Astrocyte (in vitro differentiated cells and primary cell): ENCODE results near the gene ALDH1A3. TPM values are rescaled to one million over a fixed set of nuclear protein-coding genes. Genes with fewer than 3 reads are reported as not detected.

Experiments used
- DNase-seq: peaks from one replicate; pipeline ENCODE4 v3.0.0-alpha.2; 2010; ENCODE audit warnings: low read depth
- FAIRE-seq: peaks from 2 replicates; lab custom pipeline; 2011; peaks lifted over from hg19 to GRCh38; lab: Jason Lieb, UNC
- H2AFZ ChIP-seq: 2 replicates; pipeline ENCODE4 v1.6.0; 2012; ENCODE audit warnings: low read depth, low read length, inconsistent platforms
- H3K27ac ChIP-seq: 2 replicates; pipeline ENCODE4 v1.5.1; 2011; ENCODE audit warnings: low read depth, low read length, inconsistent platforms
- H3K27me3 ChIP-seq: 2 replicates; pipeline ENCODE4 v1.6.0; 2011; ENCODE audit warnings: low read length, inconsistent platforms; ENCODE audit not compliant: insufficient read depth
- H3K36me3 ChIP-seq: 2 replicates; pipeline ENCODE4 v1.5.1; 2011; ENCODE audit warnings: low read length, inconsistent platforms; ENCODE audit not compliant: insufficient read depth
- H3K4me1 ChIP-seq: 2 replicates; pipeline ENCODE4 v1.5.1; 2011; ENCODE audit warnings: low read length, inconsistent platforms; ENCODE audit not compliant: insufficient read depth
- H3K4me2 ChIP-seq: 2 replicates; pipeline ENCODE4 v1.6.0; 2012; ENCODE audit warnings: low read length, inconsistent platforms
- H3K4me3 ChIP-seq: 2 replicates; pipeline ENCODE4 v1.5.1; 2011; ENCODE audit warnings: low read depth, mild to moderate bottlenecking, low read length, inconsistent platforms; ENCODE audit not compliant: insufficient read depth
- H3K79me2 ChIP-seq: 2 replicates; pipeline ENCODE4 v1.6.0; 2012; ENCODE audit warnings: mild to moderate bottlenecking, low read length, inconsistent platforms; ENCODE audit not compliant: insufficient read depth
- H3K9ac ChIP-seq: 2 replicates; pipeline ENCODE4 v1.6.0; 2012; ENCODE audit warnings: mild to moderate bottlenecking, low read length, inconsistent platforms
- H3K9me3 ChIP-seq: 2 replicates; pipeline ENCODE4 v1.5.1; 2012; ENCODE audit warnings: low read depth, mild to moderate bottlenecking, low read length, inconsistent platforms; ENCODE audit not compliant: insufficient read depth
- H4K20me1 ChIP-seq: 2 replicates; pipeline ENCODE4 v1.6.0; 2012; ENCODE audit warnings: low read length, inconsistent platforms; ENCODE audit not compliant: insufficient read depth
- H3K27ac Mint-ChIP-seq: one replicate; pipeline ENCODE4 v1.8.0; 2021; ENCODE audit warnings: mild to moderate bottlenecking, mixed read lengths; ENCODE audit not compliant: unreplicated experiment
- H3K27me3 Mint-ChIP-seq: one replicate; pipeline ENCODE4 v1.8.0; 2021; ENCODE audit warnings: low read depth, mixed read lengths; ENCODE audit not compliant: unreplicated experiment
- H3K36me3 Mint-ChIP-seq: one replicate; pipeline ENCODE4 v1.8.0; 2021; ENCODE audit warnings: low read depth, mixed read lengths; ENCODE audit not compliant: unreplicated experiment
- H3K4me1 Mint-ChIP-seq: one replicate; pipeline ENCODE4 v1.8.0; 2021; ENCODE audit warnings: low read depth, mixed read lengths; ENCODE audit not compliant: unreplicated experiment
- H3K4me3 Mint-ChIP-seq: one replicate; pipeline ENCODE4 v1.8.0; 2021; ENCODE audit warnings: mild to moderate bottlenecking, moderate library complexity, mixed read lengths; ENCODE audit not compliant: unreplicated experiment
- H3K9me3 Mint-ChIP-seq: one replicate; pipeline ENCODE4 v1.8.0; 2021; ENCODE audit warnings: mild to moderate bottlenecking, mixed read lengths; ENCODE audit not compliant: unreplicated experiment
- CTCF ChIP-seq: IDR thresholded peaks from 2 replicates; pipeline ENCODE4 v1.5.1; 2011; ENCODE audit warnings: low read depth, mild to moderate bottlenecking, inconsistent platforms, low read length, moderate library complexity; ENCODE audit not compliant: insufficient read depth
- EZH2 ChIP-seq: IDR thresholded peaks from 2 replicates; pipeline ENCODE4 v1.6.1; 2012; ENCODE audit warnings: mild to moderate bottlenecking, low read length, inconsistent platforms; ENCODE audit not compliant: insufficient read depth
- total RNA-seq: library from RNA; stranded (reverse); gene quantifications from 2 replicates; pipeline ENCODE4 v1.2.1, GENCODE V29; 2021

The ALDH1A3 gene
- total RNA-seq, 1 donor from 2014 or later: 0.95 TPM

GRCh38 chr15:100832149-100832942 lies 47.3 kb upstream of the ALDH1A3 start:
- Histone ChIP-seq H3K79me2 (no peaks in the 10 kb centered on the region), H4K20me1 (no peaks in the 10 kb centered on the region), H3K36me3 (no peaks in the 10 kb centered on the region), H3K27ac (no peak overlapping the region), H3K9ac (no peak overlapping the region), H3K4me1 (no peaks in the 10 kb centered on the region), H3K4me2 (no peak overlapping the region), H3K9me3 (peaks cover 2% of the 10 kb centered on the region), H2AFZ (no peak overlapping the region), H3K4me3 (no peak overlapping the region), H3K27me3 (no peaks in the 10 kb centered on the region)
- Mint-ChIP-seq H3K4me1 (no peaks in the 10 kb centered on the region), H3K9me3 (no peaks in the 10 kb centered on the region), H3K27ac (no peak overlapping the region), H3K36me3 (no peaks in the 10 kb centered on the region), H3K27me3 (peaks cover 3% of the 10 kb centered on the region), H3K4me3 (no peak overlapping the region)
- TF ChIP-seq EZH2 (no peak), CTCF (no peak)
- no peak for FAIRE-seq
- no peak for DNase-seq

- FAIRE-seq: no peak
- no peak overlapping the region for H3K27ac Mint-ChIP-seq
These were observed 45.9 kb upstream of the ALDH1A3 start for GRCh38 chr15:100833417-100834389.

More at GRCh38 chr15:100833417-100834389, 45.9 kb upstream of the ALDH1A3 start:
- Histone ChIP-seq H2AFZ (peak overlapping the region; percentile 27), H3K9ac (no peak overlapping the region), H3K9me3 (peaks cover 2% of the 10 kb centered on the region), H3K27ac (no peak overlapping the region), H3K27me3 (no peaks in the 10 kb centered on the region), H3K4me1 (no peaks in the 10 kb centered on the region), H3K36me3 (no peaks in the 10 kb centered on the region), H3K4me2 (no peak overlapping the region), H3K4me3 (no peak overlapping the region), H3K79me2 (no peaks in the 10 kb centered on the region), H4K20me1 (no peaks in the 10 kb centered on the region)
- peaks cover 3% of the 10 kb centered on the region for H3K27me3 Mint-ChIP-seq
- H3K4me3 Mint-ChIP-seq: no peak overlapping the region
- no peak for DNase-seq
- H3K36me3 Mint-ChIP-seq: no peaks in the 10 kb centered on the region
- H3K4me1 Mint-ChIP-seq: no peaks in the 10 kb centered on the region
- TF ChIP-seq CTCF (no peak), EZH2 (no peak)
- no peaks in the 10 kb centered on the region for H3K9me3 Mint-ChIP-seq
